Measurements from ENCODE around the gene TYMS.

GRCh38 chr18:693466-694187, 36.2 kb downstream of the TYMS start:
- TF ChIP-seq CTCF (IDR thresholded peaks at IDR 0.05 in 4 of 5, conservative IDR thresholded peaks at IDR 0.05 in 1 of 5) (no peak), POLR2A (IDR thresholded peaks at IDR 0.05) (no peak)
